Body of pancreas (tissue), 4 donors: ENCODE data around the gene GUCY2F.

Experiments
- CTCF ChIP-seq, 7 experiments: fragments of 450-650 bp in 4 of 7; fragments of 200-600 bp in 3 of 7; sonication (generic) in 3 of 7; IDR thresholded peaks; one replicate each; pipeline ENCODE4 v1.5.1; 2016 to 2019; ENCODE audit warnings: antibody characterized with exemption in 7 of 7
- POLR2A ChIP-seq, 3 donors: fragments of 450-650 bp; IDR thresholded peaks; one replicate each; pipeline ENCODE4 v1.6.1; 2016; ENCODE audit warnings: antibody characterized with exemption in 3 of 3, mild to moderate bottlenecking in 2 of 3

- TF ChIP-seq CTCF (IDR thresholded peaks at IDR 0.05) (no peak), POLR2A (IDR thresholded peaks at IDR 0.05) (no peak)
Measured at GRCh38 chrX:109508915-109509314, 27.0 kb upstream of the GUCY2F start.
